Astrocyte (in vitro differentiated cells and primary cell): ENCODE results near the gene TMUB2.

Experiments used
- EZH2 ChIP-seq: IDR thresholded peaks from 2 replicates; pipeline ENCODE4 v1.6.1; 2012; ENCODE audit warnings: mild to moderate bottlenecking, low read length, inconsistent platforms; ENCODE audit not compliant: insufficient read depth
- TF ChIP-seq, protein P1 (sequence below): IDR thresholded peaks from 2 replicates; pipeline ENCODE4 v1.5.1; 2011; ENCODE audit warnings: low read depth, mild to moderate bottlenecking, inconsistent platforms, low read length, moderate library complexity; ENCODE audit not compliant: insufficient read depth

DNA sequence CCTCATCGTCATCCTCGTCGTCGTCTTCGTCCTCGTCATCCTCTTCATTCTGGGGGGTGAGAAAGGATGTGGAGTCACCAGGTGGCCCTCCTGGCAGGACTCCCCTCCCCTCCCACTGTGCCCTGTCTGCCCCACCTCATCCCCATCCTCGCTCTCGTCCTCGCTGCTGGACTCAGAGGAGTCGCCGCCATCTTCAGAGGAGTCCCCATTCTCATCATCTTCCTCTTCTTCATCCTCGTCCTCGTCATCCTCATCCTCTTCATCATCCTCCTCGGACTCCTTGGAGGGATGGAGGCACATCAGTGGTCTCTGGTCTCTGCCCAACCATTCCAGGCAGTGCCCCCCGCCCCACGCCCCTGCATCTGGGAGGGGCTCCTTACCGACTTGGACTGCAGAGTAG is 20.5 kb downstream of the TMUB2 start:
- TF ChIP-seq EZH2: no peak
- TF ChIP-seq, protein P1, sequence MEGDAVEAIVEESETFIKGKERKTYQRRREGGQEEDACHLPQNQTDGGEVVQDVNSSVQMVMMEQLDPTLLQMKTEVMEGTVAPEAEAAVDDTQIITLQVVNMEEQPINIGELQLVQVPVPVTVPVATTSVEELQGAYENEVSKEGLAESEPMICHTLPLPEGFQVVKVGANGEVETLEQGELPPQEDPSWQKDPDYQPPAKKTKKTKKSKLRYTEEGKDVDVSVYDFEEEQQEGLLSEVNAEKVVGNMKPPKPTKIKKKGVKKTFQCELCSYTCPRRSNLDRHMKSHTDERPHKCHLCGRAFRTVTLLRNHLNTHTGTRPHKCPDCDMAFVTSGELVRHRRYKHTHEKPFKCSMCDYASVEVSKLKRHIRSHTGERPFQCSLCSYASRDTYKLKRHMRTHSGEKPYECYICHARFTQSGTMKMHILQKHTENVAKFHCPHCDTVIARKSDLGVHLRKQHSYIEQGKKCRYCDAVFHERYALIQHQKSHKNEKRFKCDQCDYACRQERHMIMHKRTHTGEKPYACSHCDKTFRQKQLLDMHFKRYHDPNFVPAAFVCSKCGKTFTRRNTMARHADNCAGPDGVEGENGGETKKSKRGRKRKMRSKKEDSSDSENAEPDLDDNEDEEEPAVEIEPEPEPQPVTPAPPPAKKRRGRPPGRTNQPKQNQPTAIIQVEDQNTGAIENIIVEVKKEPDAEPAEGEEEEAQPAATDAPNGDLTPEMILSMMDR: no peak
